Kidney (tissue), 14 donors: ENCODE data around the gene ACTR8. TPM values are rescaled to one million over a fixed set of nuclear protein-coding genes. Genes with fewer than 3 reads are reported as not detected.

Experiments
- DNase-seq, 5 donors: peaks; one replicate each; pipeline ENCODE4 v3.0.0-alpha.2; 2013 to 2020
- FAIRE-seq: peaks from 2 replicates; lab custom pipeline; 2012; peaks lifted over from hg19 to GRCh38; lab: Jason Lieb, UNC
- H3K27ac ChIP-seq, 2 donors: one replicate each; pipeline ENCODE4 v1.7.0; 2013; ENCODE audit warnings: low read depth in 2 of 2, low read length in 2 of 2, inconsistent platforms in 1 of 2
- H3K27me3 ChIP-seq: one replicate; pipeline ENCODE4 v1.7.1; 2013; ENCODE audit warnings: low read length, inconsistent platforms; ENCODE audit not compliant: control insufficient read depth, insufficient read depth
- H3K36me3 ChIP-seq, 3 donors: one replicate each; pipeline versions ENCODE4 v1.7.0 to v1.7.1; 2013; ENCODE audit warnings: low read length in 3 of 3, control low read depth in 1 of 3, inconsistent platforms in 1 of 3; ENCODE audit not compliant: insufficient read depth in 3 of 3, control insufficient read depth in 2 of 3
- H3K4me1 ChIP-seq, 3 donors: one replicate each; pipeline versions ENCODE4 v1.7.0 to v1.7.1; 2013; ENCODE audit warnings: low read length in 3 of 3, inconsistent platforms in 1 of 3, low read depth in 1 of 3; ENCODE audit not compliant: control insufficient read depth in 2 of 3, insufficient read depth in 2 of 3
- H3K4me3 ChIP-seq, 3 donors: one replicate each; pipeline versions ENCODE4 v1.7.0 to v1.8.1; 2013; ENCODE audit warnings: low read length in 3 of 3, control low read depth in 1 of 3, inconsistent platforms in 1 of 3
- H3K9ac ChIP-seq, 3 donors: one replicate each; pipeline versions ENCODE4 v1.7.0 to v1.7.1; 2013; ENCODE audit warnings: low read length in 3 of 3, control low read depth in 1 of 3, inconsistent platforms in 1 of 3
- H3K9me3 ChIP-seq, 3 donors: one replicate each; pipeline versions ENCODE4 v1.7.0 to v1.7.1; 2013; ENCODE audit warnings: low read length in 3 of 3, control low read depth in 1 of 3, inconsistent platforms in 1 of 3; ENCODE audit not compliant: control insufficient read depth in 2 of 3, insufficient read depth in 1 of 3
- CTCF ChIP-seq: IDR thresholded peaks from 3 replicates; pipeline ENCODE4 v1.5.1; 2012; ENCODE audit warnings: mild to moderate bottlenecking, moderate library complexity, borderline replicate concordance; ENCODE audit not compliant: insufficient read depth; ENCODE audit errors: extremely low read depth
- intact Hi-C: fragments of 100-400 bp; cut with DNase I; formaldehyde crosslinking; loops from one replicate; pipeline ENCODE4 v1.11.1; 2022
- polyA plus RNA-seq: library from polyadenylated mRNA; stranded (reverse); fragments of 350-450 nt; fragmentation: Illumina TruSeq; extraction: RNeasy Lipid Tissue Mini Kit (QIAGEN cat#74804); gene quantifications from one replicate; pipeline ENCODE4 v1.2.3, GENCODE V29; 2014; ENCODE audit warnings: low read depth, low replicate concordance; ENCODE audit not compliant: insufficient read depth
- total RNA-seq: library from RNA; stranded (reverse); fragmentation: NEBNext Ultra II Directional; extraction: Animal tissue kit (Norgen Biotek cat#: 25700); gene quantifications from one replicate; pipeline ENCODE4 v1.2.1, GENCODE V29; 2021
- donor health status: control.
- donor health status: control.
- donor health status: control.
- donor health status: control.
- donor health status: control.
- donor health status: DM: yes; HTN: yes; CAD: no.
- donor health status: Normal renal cell carcinoma (clear cell type).

The ACTR8 gene
- total and polyA plus RNA-seq, 2 donors from 2014 or later, result 20.4 to 29.6 TPM

DNA sequence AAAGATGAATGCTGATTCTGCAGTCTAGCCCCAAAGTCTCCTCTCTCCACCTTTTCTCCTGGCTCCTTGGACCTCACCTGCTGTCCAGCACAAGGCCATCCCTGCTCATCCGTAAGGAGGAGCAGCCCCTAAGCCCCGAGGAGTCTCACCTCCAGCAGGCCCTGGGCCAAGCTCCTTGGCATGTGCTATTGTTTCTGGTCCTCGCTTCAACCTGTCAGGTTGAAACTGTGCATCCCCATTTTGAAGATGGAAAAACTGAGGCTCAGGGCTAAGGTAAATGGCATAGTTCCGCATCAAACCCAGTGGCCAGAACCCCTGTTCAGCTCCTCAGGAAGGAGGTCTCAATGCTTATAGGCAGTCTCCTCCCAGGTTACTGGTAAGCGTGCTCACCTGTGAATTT is 61.9 kb downstream of the ACTR8 start:
- no peaks in the 10 kb centered on the region for H3K4me1 ChIP-seq
- no peak for TF ChIP-seq CTCF
- peaks cover 0 to 53% (median 22%) of the 10 kb centered on the region in 3 donors for H3K36me3 ChIP-seq
- DNase-seq (no peak), FAIRE-seq (no peak)
- no peak overlapping the region for H3K9ac ChIP-seq
- H3K27ac ChIP-seq, result no peak overlapping the region
- H3K9me3 ChIP-seq, result no peaks in the 10 kb centered on the region
- intact Hi-C loops, result no loop called here
- H3K27me3 ChIP-seq, result no peaks in the 10 kb centered on the region
- no peak overlapping the region for H3K4me3 ChIP-seq

DNA sequence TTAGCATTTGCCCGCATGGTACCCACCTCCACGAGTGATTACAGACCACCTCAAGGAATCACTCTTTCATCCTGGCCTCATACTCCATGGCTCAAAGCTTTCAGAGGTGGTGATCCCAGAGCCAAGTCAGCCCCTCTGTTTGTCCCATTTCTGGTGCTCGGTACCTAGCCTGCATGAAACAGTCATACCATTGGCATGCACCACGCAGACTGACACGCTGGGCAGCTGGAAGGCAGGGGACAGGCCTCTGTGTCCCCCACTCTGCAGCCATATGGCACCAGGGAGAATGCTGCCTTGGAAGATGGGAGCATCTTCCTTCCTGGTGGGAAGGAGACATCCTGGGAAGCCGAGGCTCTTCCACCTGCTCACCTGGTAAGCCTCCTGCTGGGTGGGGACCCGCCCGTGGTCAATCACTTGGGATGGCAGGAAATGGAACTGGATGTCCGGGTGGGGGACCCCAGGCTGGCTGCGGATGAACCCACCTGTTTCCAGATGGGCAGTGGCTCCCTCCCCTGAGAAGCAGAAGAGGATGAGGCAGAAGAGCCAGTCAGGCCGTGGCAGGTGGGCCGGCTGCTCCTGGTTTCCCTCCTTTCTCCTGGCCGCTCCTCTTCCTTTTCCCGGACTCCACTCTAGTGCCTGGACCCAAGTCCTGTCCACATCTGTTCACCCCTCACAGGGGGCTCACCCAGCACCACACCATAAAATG is 62.6 kb downstream of the ACTR8 start:
- Histone ChIP-seq H3K36me3 (peaks cover 0 to 53% (median 22%) of the 10 kb centered on the region in 3 donors), H3K4me1 (no peaks in the 10 kb centered on the region), H3K4me3 (no peak overlapping the region), H3K27ac (no peak overlapping the region), H3K9me3 (no peaks in the 10 kb centered on the region), H3K9ac (no peak overlapping the region), H3K27me3 (no peaks in the 10 kb centered on the region)
- FAIRE-seq (no peak), DNase-seq (peak in 1 of 5 donors; percentile 30)
- TF ChIP-seq CTCF, result no peak
- intact Hi-C loops, result no loop called here

- H3K9me3 ChIP-seq, result no peaks in the 10 kb centered on the region
- H3K27me3 ChIP-seq, result no peaks in the 10 kb centered on the region
- peak in 1 of 5 donors; percentile 52 for DNase-seq
- H3K27ac ChIP-seq, result no peak overlapping the region
- intact Hi-C loops, result no loop called here
- H3K36me3 ChIP-seq, result peaks cover 0 to 53% (median 22%) of the 10 kb centered on the region in 3 donors
- H3K9ac ChIP-seq, result no peak overlapping the region
- H3K4me3 ChIP-seq, result no peak overlapping the region
- TF ChIP-seq CTCF, result no peak
- FAIRE-seq, result no peak
- H3K4me1 ChIP-seq, result no peaks in the 10 kb centered on the region
Measured at GRCh38 chr3:53818221-53819162, 63.5 kb downstream of the ACTR8 start.
